Right lobe of liver (tissue), 6 donors: ENCODE data around the gene HYDIN. TPM values are rescaled to one million over a fixed set of nuclear protein-coding genes. Genes with fewer than 3 reads are reported as not detected.

Experiments used
- ATAC-seq, 4 donors: fragments of 200-7000 bp; cut with Tn5 transposase; one replicate each; pipeline ENCODE4 v1.9.1; 2020; ENCODE audit warnings: mild to moderate bottlenecking in 4 of 4, moderate library complexity in 4 of 4
- DNase-seq, 3 donors: peaks; one replicate each; pipeline ENCODE4 v3.0.0-alpha.2; 2020
- H3K27ac ChIP-seq, 3 donors: fragments of 200-600 bp; one replicate each; pipeline ENCODE4 v1.8.0; 2022
- H3K27me3 ChIP-seq, 2 donors: fragments of 200-600 bp; one replicate each; pipeline ENCODE4 v1.8.0; 2022
- H3K36me3 ChIP-seq, 4 donors: fragments of 200-600 bp; sonication (generic) in 1 of 4; one replicate each; pipeline versions ENCODE4 v1.5.1 to v1.8.0; 2017 to 2022; ENCODE audit warnings: control low read depth in 1 of 4
- H3K4me1 ChIP-seq, 4 donors: fragments of 200-600 bp; sonication (generic) in 1 of 4; one replicate each; pipeline versions ENCODE4 v1.5.1 to v1.8.0; 2017 to 2022; ENCODE audit warnings: control low read depth in 1 of 4
- H3K4me3 ChIP-seq, 3 donors: fragments of 200-600 bp; one replicate each; pipeline ENCODE4 v1.8.0; 2022
- H3K9me3 ChIP-seq, 4 donors: fragments of 200-600 bp; sonication (generic) in 1 of 4; one replicate each; pipeline versions ENCODE4 v1.5.1 to v1.8.0; 2017 to 2022; ENCODE audit warnings: control low read depth in 1 of 4
- POLR2A ChIP-seq: fragments of 450-650 bp; IDR thresholded peaks from one replicate; pipeline ENCODE4 v1.6.1; 2017; ENCODE audit warnings: antibody characterized with exemption, mild to moderate bottlenecking
- WGBS: methylation state at CpG from one replicate; pipeline ENCODE4 v1.1.6; 2018; ENCODE audit warnings: low coverage, low lambda C conversion rate; ENCODE audit not compliant: insufficient coverage; ENCODE audit errors: missing lambda C conversion rate; 5-methylcytosine and 5-hydroxymethylcytosine counted together
- intact Hi-C, 2 donors: fragments of 100-400 bp; cut with DNase I; formaldehyde crosslinking; loops; one replicate each; pipeline versions ENCODE4 v1.11.2 to v1.14.1; 2022
- total RNA-seq, 6 experiments: library from RNA; depleted of rRNA in 2 of 6; stranded (reverse); fragments of >200 nt in 2 of 6; fragmentation: NEBNext Ultra II Directional in 3 of 6; extraction: Animal tissue kit (Norgen Biotek cat#: 25700) in 3 of 6; gene quantifications; one replicate each; pipeline versions ENCODE4 v1.1.0 to v1.2.4, GENCODE V29; 2016 to 2023
- TF ChIP-seq, protein P1 (sequence below), 4 donors: fragments of 200-600 bp in 3 of 4; fragments of 450-650 bp in 1 of 4; IDR thresholded peaks; one replicate each; pipeline versions ENCODE4 v1.5.1 to v1.8.0; 2016 to 2022; ENCODE audit warnings: antibody characterized with exemption in 4 of 4, mild to moderate bottlenecking in 2 of 4
- donor health status: DM: no; HTN: yes; CAD: no.
- donor health status: DM: no; HTN: no; CAD: no.
- donor health status: DM: no; HTN: no; CAD: no.
- donor health status: DM: no; HTN: yes; CAD: no.
- donor health status: DM: no; HTN: yes; CAD: no.

Gene HYDIN
- total RNA-seq, 6 experiments from 2014 or later = 0.20 to 1.4 (median 0.27) TPM; not detected in 1

DNA sequence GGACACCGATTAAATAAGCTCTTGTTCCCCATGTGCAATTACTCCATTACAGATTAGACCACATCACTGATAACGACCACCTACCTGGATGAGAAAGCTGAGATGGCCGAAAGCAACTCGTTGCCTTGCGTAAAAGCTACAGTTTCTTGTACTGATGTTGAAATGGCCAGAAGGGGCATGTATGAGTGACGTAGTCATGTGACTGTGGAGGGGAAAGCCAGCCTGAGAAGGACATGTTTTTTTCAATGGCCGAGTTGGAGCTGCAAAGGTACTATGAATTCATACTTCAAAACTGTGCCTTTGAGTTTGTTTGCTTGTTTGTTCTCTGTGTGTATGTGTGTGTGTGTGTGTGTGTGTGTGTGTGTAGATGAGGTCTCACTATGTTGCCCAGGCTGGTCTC, 17.0 kb upstream of the HYDIN start:
- WGBS = 85% methylated on average over 6 of the region's 7 CpGs
- H3K27me3 ChIP-seq = no peaks in the 10 kb centered on the region
- no peaks in the 10 kb centered on the region for H3K9me3 ChIP-seq
- TF ChIP-seq, protein P1, sequence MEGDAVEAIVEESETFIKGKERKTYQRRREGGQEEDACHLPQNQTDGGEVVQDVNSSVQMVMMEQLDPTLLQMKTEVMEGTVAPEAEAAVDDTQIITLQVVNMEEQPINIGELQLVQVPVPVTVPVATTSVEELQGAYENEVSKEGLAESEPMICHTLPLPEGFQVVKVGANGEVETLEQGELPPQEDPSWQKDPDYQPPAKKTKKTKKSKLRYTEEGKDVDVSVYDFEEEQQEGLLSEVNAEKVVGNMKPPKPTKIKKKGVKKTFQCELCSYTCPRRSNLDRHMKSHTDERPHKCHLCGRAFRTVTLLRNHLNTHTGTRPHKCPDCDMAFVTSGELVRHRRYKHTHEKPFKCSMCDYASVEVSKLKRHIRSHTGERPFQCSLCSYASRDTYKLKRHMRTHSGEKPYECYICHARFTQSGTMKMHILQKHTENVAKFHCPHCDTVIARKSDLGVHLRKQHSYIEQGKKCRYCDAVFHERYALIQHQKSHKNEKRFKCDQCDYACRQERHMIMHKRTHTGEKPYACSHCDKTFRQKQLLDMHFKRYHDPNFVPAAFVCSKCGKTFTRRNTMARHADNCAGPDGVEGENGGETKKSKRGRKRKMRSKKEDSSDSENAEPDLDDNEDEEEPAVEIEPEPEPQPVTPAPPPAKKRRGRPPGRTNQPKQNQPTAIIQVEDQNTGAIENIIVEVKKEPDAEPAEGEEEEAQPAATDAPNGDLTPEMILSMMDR (IDR thresholded peaks at IDR 0.05) = no peak
- no peak for TF ChIP-seq POLR2A
- intact Hi-C loops = no loop called here
- DNase-seq = no peak
- no peak overlapping the region for H3K27ac ChIP-seq
- ATAC-seq = no peak
- H3K4me3 ChIP-seq = no peak overlapping the region
- no peaks in the 10 kb centered on the region for H3K36me3 ChIP-seq
- H3K4me1 ChIP-seq = peaks cover 0 to 3% (median 0%) of the 10 kb centered on the region in 4 donors

DNA sequence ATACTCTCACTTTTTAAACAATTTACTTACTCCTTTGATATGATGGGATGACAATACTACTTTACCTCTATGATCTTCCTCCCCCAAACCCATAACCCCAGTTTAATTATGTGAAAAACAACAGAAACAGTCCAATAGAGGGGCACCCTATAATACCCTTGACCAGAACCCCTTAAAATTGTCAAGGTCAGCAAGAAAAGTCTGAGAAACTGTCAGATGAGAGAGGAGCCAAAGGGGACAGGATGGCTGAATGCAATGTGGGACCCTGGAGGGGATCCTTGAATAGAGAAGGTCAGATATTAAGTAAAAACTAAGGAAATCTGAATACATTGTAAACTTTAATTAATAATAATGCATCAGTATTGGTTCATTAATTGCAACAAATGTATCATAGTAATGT, 15.8 kb upstream of the HYDIN start:
- intact Hi-C loops = no loop called here
- ATAC-seq = no peak
- no peak overlapping the region for H3K27ac ChIP-seq
- H3K4me1 ChIP-seq = peaks cover 0 to 3% (median 0%) of the 10 kb centered on the region in 4 donors
- no peaks in the 10 kb centered on the region for H3K27me3 ChIP-seq
- H3K9me3 ChIP-seq = no peaks in the 10 kb centered on the region
- TF ChIP-seq, protein P1 (IDR thresholded peaks at IDR 0.05) = no peak
- TF ChIP-seq POLR2A = no peak
- H3K36me3 ChIP-seq = no peaks in the 10 kb centered on the region
- no peak overlapping the region for H3K4me3 ChIP-seq
- DNase-seq = no peak

DNA sequence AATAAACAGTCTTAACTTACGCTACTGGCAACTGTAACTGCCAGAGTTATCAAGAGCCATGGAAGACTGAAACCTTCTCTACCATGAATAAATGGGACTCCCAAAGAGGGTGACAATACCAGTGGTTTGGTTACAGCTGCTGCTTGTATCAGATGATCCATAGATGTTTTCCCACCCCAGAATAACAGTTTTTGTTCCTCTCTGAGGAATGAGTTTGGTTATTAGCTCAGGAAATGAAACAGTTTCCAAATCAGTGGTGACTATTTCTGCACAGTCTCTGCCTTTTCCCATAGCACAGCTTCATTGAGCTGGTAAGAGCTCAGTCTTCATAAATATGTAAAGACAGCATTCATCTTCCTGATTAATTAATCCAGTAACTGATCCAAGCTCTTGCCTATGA, 14.0 kb upstream of the HYDIN start:
- no peak for ATAC-seq
- H3K36me3 ChIP-seq = no peaks in the 10 kb centered on the region
- H3K4me1 ChIP-seq = no peaks in the 10 kb centered on the region
- H3K9me3 ChIP-seq = no peaks in the 10 kb centered on the region
- TF ChIP-seq, protein P1 (IDR thresholded peaks at IDR 0.05) = no peak
- TF ChIP-seq POLR2A = no peak
- H3K27ac ChIP-seq = no peak overlapping the region
- intact Hi-C loops = no loop called here
- 88% methylated on average over 1 of the region's 1 CpG for WGBS
- no peaks in the 10 kb centered on the region for H3K27me3 ChIP-seq
- DNase-seq = no peak
- H3K4me3 ChIP-seq = no peak overlapping the region

DNA sequence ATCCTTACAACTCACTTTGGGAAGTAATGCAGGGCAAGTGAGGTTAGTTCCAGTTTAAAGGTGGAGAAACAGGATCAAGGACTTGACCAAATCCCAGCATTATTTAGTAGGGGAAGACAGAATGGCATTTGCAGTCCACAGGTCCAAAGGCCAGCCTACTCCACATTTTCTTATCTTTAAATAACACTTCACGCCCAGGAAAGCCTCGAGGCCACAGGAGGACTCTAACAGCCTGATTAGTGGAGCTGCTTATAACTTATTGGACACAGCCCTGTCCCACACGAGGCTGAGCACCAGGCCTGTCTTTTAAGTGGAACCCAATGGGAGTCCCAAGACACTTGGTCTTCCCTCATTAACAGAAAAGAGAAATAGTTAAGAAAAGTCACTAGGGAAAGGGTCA, 12.1 kb upstream of the HYDIN start:
- no peaks in the 10 kb centered on the region for H3K9me3 ChIP-seq
- intact Hi-C loops = no loop called here
- 36% methylated on average over 2 of the region's 3 CpGs for WGBS
- H3K27ac ChIP-seq = no peak overlapping the region
- H3K27me3 ChIP-seq = no peaks in the 10 kb centered on the region
- no peak for DNase-seq
- H3K36me3 ChIP-seq = no peaks in the 10 kb centered on the region
- H3K4me3 ChIP-seq = no peak overlapping the region
- TF ChIP-seq, protein P1 (IDR thresholded peaks at IDR 0.05) = no peak
- no peak for TF ChIP-seq POLR2A
- H3K4me1 ChIP-seq = no peaks in the 10 kb centered on the region
- no peak for ATAC-seq

DNA sequence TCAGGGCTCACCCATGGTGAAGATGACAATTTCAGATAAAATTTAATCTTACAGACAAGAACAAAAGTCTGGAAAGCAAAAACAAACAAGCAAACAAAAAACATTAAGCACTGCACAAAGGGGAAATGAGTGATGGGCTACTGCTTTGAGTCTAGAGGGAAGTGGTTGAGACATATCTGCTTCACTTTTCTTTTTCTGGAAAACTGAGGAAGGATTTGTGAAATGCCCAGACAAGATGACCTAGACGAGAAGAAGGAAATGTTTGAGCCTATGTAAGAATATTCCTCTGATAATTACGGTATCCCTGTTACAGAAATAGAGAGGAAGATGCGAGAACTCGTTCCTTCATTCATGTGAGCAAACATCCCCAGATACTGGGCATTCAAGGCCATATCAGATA, 11.5 kb upstream of the HYDIN start:
- TF ChIP-seq POLR2A = no peak
- Histone ChIP-seq H3K27me3 (no peaks in the 10 kb centered on the region), H3K4me3 (no peak overlapping the region), H3K27ac (no peak overlapping the region), H3K4me1 (no peaks in the 10 kb centered on the region), H3K9me3 (no peaks in the 10 kb centered on the region), H3K36me3 (no peaks in the 10 kb centered on the region)
- intact Hi-C loops = no loop called here
- ATAC-seq (no peak), DNase-seq (no peak)
- 64% methylated on average over 4 of the region's 4 CpGs for WGBS
